ENCODE measurements around the gene MAMSTR.

DNA sequence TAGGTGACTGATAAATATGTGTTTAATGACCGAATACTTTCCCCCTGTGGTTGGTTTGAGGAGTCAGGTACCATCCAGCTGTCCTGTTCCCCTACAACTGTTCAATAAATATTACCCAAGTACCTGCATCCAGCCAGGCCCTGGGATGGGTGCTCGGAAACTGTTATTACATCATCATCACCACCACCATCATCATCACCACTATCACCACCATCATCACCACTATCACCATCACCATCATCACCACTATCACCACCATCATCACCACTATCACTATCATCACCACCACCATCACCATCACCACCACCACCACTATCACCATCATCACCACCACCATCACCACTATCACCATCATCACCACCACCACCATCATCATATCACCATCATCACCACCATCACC, 50.8 kb downstream of the MAMSTR start:
- TF ChIP-seq, protein P1, sequence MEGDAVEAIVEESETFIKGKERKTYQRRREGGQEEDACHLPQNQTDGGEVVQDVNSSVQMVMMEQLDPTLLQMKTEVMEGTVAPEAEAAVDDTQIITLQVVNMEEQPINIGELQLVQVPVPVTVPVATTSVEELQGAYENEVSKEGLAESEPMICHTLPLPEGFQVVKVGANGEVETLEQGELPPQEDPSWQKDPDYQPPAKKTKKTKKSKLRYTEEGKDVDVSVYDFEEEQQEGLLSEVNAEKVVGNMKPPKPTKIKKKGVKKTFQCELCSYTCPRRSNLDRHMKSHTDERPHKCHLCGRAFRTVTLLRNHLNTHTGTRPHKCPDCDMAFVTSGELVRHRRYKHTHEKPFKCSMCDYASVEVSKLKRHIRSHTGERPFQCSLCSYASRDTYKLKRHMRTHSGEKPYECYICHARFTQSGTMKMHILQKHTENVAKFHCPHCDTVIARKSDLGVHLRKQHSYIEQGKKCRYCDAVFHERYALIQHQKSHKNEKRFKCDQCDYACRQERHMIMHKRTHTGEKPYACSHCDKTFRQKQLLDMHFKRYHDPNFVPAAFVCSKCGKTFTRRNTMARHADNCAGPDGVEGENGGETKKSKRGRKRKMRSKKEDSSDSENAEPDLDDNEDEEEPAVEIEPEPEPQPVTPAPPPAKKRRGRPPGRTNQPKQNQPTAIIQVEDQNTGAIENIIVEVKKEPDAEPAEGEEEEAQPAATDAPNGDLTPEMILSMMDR (IDR thresholded peaks at IDR 0.05) = no peak
- TF ChIP-seq POLR2A (IDR thresholded peaks at IDR 0.05) = no peak

Data from heart left ventricle (tissue), 13 donors.